NCI-H2107 treated with DMSO at 0.1 percent for 48 hours (cell line): ENCODE results near the gene COL23A1.
"Not testable (repeated sequence)": the region's sequence is repeated elsewhere in the genome, so short reads cannot be mapped to it uniquely, and the experiment has no call there.

Source experiments
- DNase-seq: peaks from one replicate; lab custom pipeline; 2025; ENCODE audit not compliant: unreplicated experiment; lab: John Stamatoyannopoulos, UW

COL23A1 gene

GRCh38 chr5:178589180-178590140 lies 733 bp downstream of the COL23A1 start:
- no peak for DNase-seq

- no peak for DNase-seq
These were observed 1.4 kb downstream of the COL23A1 start for GRCh38 chr5:178588769-178589168.

GRCh38 chr5:178587763-178588611 lies 2.2 kb downstream of the COL23A1 start:
- no peak for DNase-seq

- DNase-seq = no peak
These were observed 3.8 kb downstream of the COL23A1 start for GRCh38 chr5:178586396-178586795.

GRCh38 chr5:178585421-178585820 lies 4.8 kb downstream of the COL23A1 start:
- not testable (repeated sequence) for DNase-seq

GRCh38 chr5:178583279-178583678 lies 6.9 kb downstream of the COL23A1 start:
- no peak for DNase-seq

- DNase-seq = no peak
These were observed 7.9 kb downstream of the COL23A1 start for GRCh38 chr5:178582291-178582690.

GRCh38 chr5:178581621-178582020 lies 8.6 kb downstream of the COL23A1 start:
- no peak for DNase-seq

GRCh38 chr5:178580271-178580955 lies 9.8 kb downstream of the COL23A1 start:
- no peak for DNase-seq

GRCh38 chr5:178577944-178578343 lies 12.2 kb downstream of the COL23A1 start:
- DNase-seq = no peak

- DNase-seq = no peak
These were observed 12.8 kb downstream of the COL23A1 start for GRCh38 chr5:178577376-178577839.

GRCh38 chr5:178576591-178577351 lies 13.4 kb downstream of the COL23A1 start:
- DNase-seq = no peak

- DNase-seq = no peak
These were observed 17.0 kb downstream of the COL23A1 start for GRCh38 chr5:178573216-178573615.

GRCh38 chr5:178572617-178573016 lies 17.6 kb downstream of the COL23A1 start:
- DNase-seq = no peak

GRCh38 chr5:178569485-178569884 lies 20.7 kb downstream of the COL23A1 start:
- DNase-seq = no peak

GRCh38 chr5:178564811-178565550 lies 25.2 kb downstream of the COL23A1 start:
- no peak for DNase-seq

GRCh38 chr5:178564397-178564796 lies 25.8 kb downstream of the COL23A1 start:
- DNase-seq = no peak

GRCh38 chr5:178563621-178564020 lies 26.6 kb downstream of the COL23A1 start:
- no peak for DNase-seq

- no peak for DNase-seq
These were observed 28.4 kb downstream of the COL23A1 start for GRCh38 chr5:178561746-178562264.
